HepG2 (cell line): Measurements from ENCODE around the gene PPAN. TPM values are rescaled to one million over a fixed set of nuclear protein-coding genes. Genes with fewer than 3 reads are reported as not detected.

Experiments
- ATAC-seq: fragments of 200-7000 bp; cut with Tn5 transposase; 3 replicates; pipeline ENCODE4 v1.9.1; 2020; ENCODE audit warnings: mild to moderate bottlenecking, moderate library complexity
- BruUV-seq: library from RNA; stranded (reverse); fragments of 400-500 nt; replicated peaks from 2 replicates; lab custom pipeline; 2021; lab: Mats Ljungman, UMichigan
- CTCF ChIA-PET: fragments of 300-600 bp; formaldehyde crosslinking; extraction: SDS; loops from one replicate; lab custom pipeline; 2021; ENCODE audit warnings: low total read pairs, inconsistent platforms, low intra/inter-chr PET ratio; lab: Yijun Ruan, JAX
- POLR2A ChIA-PET: fragments of 350-600 bp; sonication (Branson Sonifier 250); formaldehyde crosslinking; loops from one replicate; lab custom pipeline; 2020; ENCODE audit warnings: antibody characterized with exemption, inconsistent platforms; lab: Yijun Ruan, JAX
- DNase-seq: peaks from one replicate; pipeline ENCODE4 v3.0.0-alpha.2; 2015; ENCODE audit warnings: low spot score
- FAIRE-seq: peaks from 3 replicates; lab custom pipeline; 2011; peaks lifted over from hg19 to GRCh38; lab: Jason Lieb, UNC
- H2AFZ ChIP-seq: one replicate; pipeline ENCODE4 v1.6.1; 2011; ENCODE audit warnings: low read length, inconsistent platforms
- H3K27ac ChIP-seq: fragments of 300-600 bp; 3 replicates; pipeline ENCODE4 v1.8.0; 2011; ENCODE audit warnings: mixed run types, mild to moderate bottlenecking, mixed read lengths, low read length, inconsistent platforms; ENCODE audit not compliant: insufficient read depth; ENCODE audit errors: extremely low read length
- H3K27me3 ChIP-seq, 2 experiments: fragments of 200-600 bp in 1 of 2; 2 replicates in 1 of 2; 3 replicates in 1 of 2; pipeline versions ENCODE4 v1.6.0 to v1.8.0; 2011; ENCODE audit warnings: low read length in 2 of 2, mild to moderate bottlenecking in 2 of 2, moderate library complexity in 2 of 2, inconsistent platforms in 1 of 2; ENCODE audit not compliant: insufficient read depth in 2 of 2, control insufficient read depth in 1 of 2
- H3K36me3 ChIP-seq, 2 experiments: fragments of 200-600 bp in 1 of 2; replicated peaks in 1 of 2; 2 replicates in 1 of 2; 3 replicates in 1 of 2; pipeline versions ENCODE4 v1.5.1 to v1.8.0; 2011; ENCODE audit warnings: low read length in 2 of 2, inconsistent platforms in 1 of 2; ENCODE audit not compliant: insufficient read depth in 2 of 2, control insufficient read depth in 1 of 2
- H3K4me1 ChIP-seq: 2 replicates; pipeline ENCODE4 v1.5.1; 2012; ENCODE audit warnings: low read length, inconsistent platforms; ENCODE audit not compliant: insufficient read depth
- H3K4me2 ChIP-seq: 2 replicates; pipeline ENCODE4 v1.6.0; 2011; ENCODE audit warnings: low read depth, low read length, inconsistent platforms
- H3K4me3 ChIP-seq, 3 experiments: fragments of 200-600 bp in 1 of 3; sonication (generic), shearing (Covaris generic) in 1 of 3; replicated peaks in 1 of 3; 2 replicates each; pipeline ENCODE4 v1.5.1; 2011 to 2016; ENCODE audit warnings: low read length in 3 of 3, inconsistent platforms in 2 of 3, low read depth in 2 of 3, mild to moderate bottlenecking in 2 of 3, control low read depth in 1 of 3, mixed read lengths in 1 of 3; ENCODE audit not compliant: insufficient read depth in 1 of 3
- H3K79me2 ChIP-seq: one replicate; pipeline ENCODE4 v1.6.1; 2011; ENCODE audit warnings: low read length, inconsistent platforms; ENCODE audit not compliant: insufficient read depth
- H3K9ac ChIP-seq: 2 replicates; pipeline ENCODE4 v1.6.0; 2011; ENCODE audit warnings: mild to moderate bottlenecking, low read depth, low read length, inconsistent platforms; ENCODE audit not compliant: insufficient read depth
- H3K9me3 ChIP-seq: 2 replicates; pipeline ENCODE4 v1.5.1; 2012; ENCODE audit warnings: mild to moderate bottlenecking, low read length
- H4K20me1 ChIP-seq: 2 replicates; pipeline ENCODE4 v1.6.0; 2011; ENCODE audit warnings: inconsistent platforms, mild to moderate bottlenecking, low read length, moderate library complexity; ENCODE audit not compliant: insufficient read depth
- BRCA1 ChIP-seq: sonication (generic); formaldehyde crosslinking; IDR thresholded peaks from 2 replicates; pipeline ENCODE4 v1.4.0; 2020; ENCODE audit warnings: missing genetic modification reagents
- MAFK ChIP-seq, 2 experiments: IDR thresholded peaks in 1 of 2; conservative IDR thresholded peaks in 1 of 2; 2 replicates each; pipeline ENCODE4 v1.6.1; 2011; ENCODE audit warnings: improper control_type of control experiment in 2 of 2, low read length in 2 of 2
- NFATC3 ChIP-seq: sonication (generic); formaldehyde crosslinking; IDR thresholded peaks from 2 replicates; pipeline ENCODE4 v1.5.1; 2020; ENCODE audit warnings: mild to moderate bottlenecking, missing genetic modification reagents
- WGBS: methylation state at CpG from one replicate; pipeline ENCODE4 v1.1.6; 2017; ENCODE audit warnings: low lambda C conversion rate; 5-methylcytosine and 5-hydroxymethylcytosine counted together
- in situ Hi-C: cut with HindIII; loops from 2 replicates; pipeline ENCODE4 v1.10.0; 2017; ENCODE audit warnings: low pct_unique_long_range_greater_than_20kb; ENCODE audit not compliant: extremely low pct_ligation_motif_present
- intact Hi-C: fragments of 100-400 bp; cut with micrococcal nuclease; formaldehyde crosslinking; loops from one replicate; pipeline ENCODE4 v1.10.0; 2022; ENCODE audit not compliant: unreplicated experiment
- polyA plus RNA-seq, 8 experiments: library from polyadenylated mRNA; depleted of rRNA in 3 of 8; stranded (reverse) in 7 of 8; unstranded in 1 of 8; fragments of >200 nt; fragmentation: Illumina TruSeq in 4 of 8; extraction: Trizol in 4 of 8; gene quantifications; 2 replicates each; pipeline versions ENCODE4 v1.2.1 to v1.2.3, GENCODE V29; 2011 to 2016; ENCODE audit warnings: low read depth in 4 of 8, missing spikeins in 1 of 8, mixed read lengths in 1 of 8; ENCODE audit not compliant: insufficient read depth in 1 of 8
- total RNA-seq, 5 experiments: library from RNA; depleted of rRNA; stranded (reverse); fragments of >200 nt; fragmentation: Illumina TruSeq; extraction: Trizol; gene quantifications; 2 replicates each; pipeline ENCODE4 v1.2.3, GENCODE V29; 2016; ENCODE audit warnings: low read depth in 1 of 5

The PPAN gene
- total and polyA plus RNA-seq, 2 of the 13 experiments (the other 11 are each of a cell fraction or from before 2014, with no cell fraction given), result 36.2 to 41.9 TPM

DNA sequence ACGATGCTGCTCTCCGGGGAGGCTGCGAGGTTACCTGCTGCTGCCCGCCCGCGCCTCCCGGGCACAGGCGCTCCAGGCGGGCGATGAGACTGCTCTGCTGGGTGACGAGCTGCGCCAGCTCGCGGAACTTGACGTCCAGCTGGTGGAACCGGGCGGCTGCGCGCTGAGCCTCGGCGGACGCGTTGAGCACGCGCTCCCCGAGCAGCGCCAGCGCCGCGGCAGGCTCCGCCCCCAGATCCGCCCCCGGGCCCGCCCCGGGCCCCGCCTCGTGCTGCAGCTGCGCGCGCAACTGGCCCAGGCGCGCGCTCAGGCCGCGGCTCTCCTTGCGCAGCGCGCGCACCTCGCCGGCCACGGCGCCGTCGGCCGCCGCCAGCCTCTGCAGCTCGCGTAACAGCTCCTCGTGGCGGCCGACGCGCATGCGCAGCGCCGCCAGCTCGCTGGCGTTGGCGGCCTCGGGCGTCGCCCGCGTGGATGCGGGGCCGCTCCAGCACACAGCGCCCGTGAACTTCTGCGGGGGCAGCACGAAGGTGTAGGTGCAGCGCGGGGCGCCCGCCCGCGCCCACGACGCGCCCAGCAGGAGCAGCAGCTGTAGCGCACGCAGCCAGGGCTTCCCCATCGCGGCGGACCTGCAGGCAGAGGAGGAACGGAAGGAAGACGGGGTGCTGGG, 10.1 kb upstream of the PPAN start:
- Histone ChIP-seq H3K36me3 (peaks cover 0 to 2% of the 10 kb centered on the region in 2 experiments; a peak in 2 of 5 replicates), H3K27ac (no peak overlapping the region), H3K4me3 (no peak overlapping the region), H3K27me3 (no peaks in the 10 kb centered on the region), H4K20me1 (no peaks in the 10 kb centered on the region)
- DNase-seq, result no peak
- BruUV-seq, result no TSS peak
- no peak for ATAC-seq
- WGBS, result 83% methylated on average over 22 of the region's 97 CpGs
- no peak for FAIRE-seq
- in situ Hi-C loops, result no loop called here
- TF ChIP-seq BRCA1 (CRISPR knock-in tag), result no peak
- TF ChIP-seq, all 625 proteins: peak for 0
- intact Hi-C loops, result no loop called here
- POLR2A ChIA-PET, result interaction anchor here (0.6 kb wide), 1 partner anchor 76 kb away, joined by 3 read pairs; no protein-coding TSS in a partner anchor
- peaks cover 18% of the 10 kb centered on the region for H3K4me1 ChIP-seq
- no peaks in the 10 kb centered on the region for H3K79me2 ChIP-seq
- no peak overlapping the region for H3K4me2 ChIP-seq
- no peaks in the 10 kb centered on the region for H3K9me3 ChIP-seq
- CTCF ChIA-PET, result no interaction called here
- H3K9ac ChIP-seq, result no peak overlapping the region
- H2AFZ ChIP-seq, result no peak overlapping the region

DNA sequence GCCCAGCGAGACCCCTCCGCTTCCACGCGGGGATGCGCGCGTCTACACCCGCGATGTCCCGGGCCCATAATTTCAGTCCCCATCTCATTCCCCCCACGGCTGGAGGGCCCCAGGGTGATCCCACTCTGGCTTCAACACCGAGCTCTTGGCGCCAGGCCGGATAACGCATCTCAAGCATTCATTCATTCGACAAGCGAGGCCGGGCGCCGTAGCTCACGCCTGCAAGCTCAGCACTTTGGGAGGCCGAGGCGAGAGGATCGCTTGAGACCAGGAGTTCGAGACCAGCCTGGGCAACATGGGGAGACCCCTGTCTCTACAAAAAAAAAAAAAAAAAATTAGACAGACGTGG, 9.6 kb upstream of the PPAN start:
- Histone ChIP-seq H3K36me3 (peaks cover 0 to under 1% of the 10 kb centered on the region in 2 experiments; a peak in 2 of 5 replicates), H3K9ac (no peak overlapping the region), H3K4me1 (peaks cover 16% of the 10 kb centered on the region), H4K20me1 (no peaks in the 10 kb centered on the region), H3K27ac (no peak overlapping the region), H3K4me3 (no peak overlapping the region), H3K27me3 (no peaks in the 10 kb centered on the region), H2AFZ (no peak overlapping the region), H3K9me3 (no peaks in the 10 kb centered on the region), H3K79me2 (no peaks in the 10 kb centered on the region), H3K4me2 (no peak overlapping the region)
- ATAC-seq, result no peak
- WGBS, result 92% methylated on average over 24 of the region's 26 CpGs
- no peak for FAIRE-seq
- no TSS peak for BruUV-seq
- DNase-seq, result no peak
- intact Hi-C loops, result no loop called here
- no peak for TF ChIP-seq NFATC3 (CRISPR knock-in tag)
- 0 out of 4 replicates have a peak, but pooled peaks of 1 of the 2 experiments have one; percentile 4 for TF ChIP-seq MAFK (conservative IDR thresholded peaks at IDR 0.05 in 1 of 2, IDR thresholded peaks at IDR 0.05 in 1 of 2; ENCODE audit: low read length in 2 of 2)
- ChIA-PET CTCF (no interaction called here), POLR2A (no interaction called here)
- in situ Hi-C loops, result no loop called here
